ENCODE data around the gene PTK6.

Gene PTK6

DNA sequence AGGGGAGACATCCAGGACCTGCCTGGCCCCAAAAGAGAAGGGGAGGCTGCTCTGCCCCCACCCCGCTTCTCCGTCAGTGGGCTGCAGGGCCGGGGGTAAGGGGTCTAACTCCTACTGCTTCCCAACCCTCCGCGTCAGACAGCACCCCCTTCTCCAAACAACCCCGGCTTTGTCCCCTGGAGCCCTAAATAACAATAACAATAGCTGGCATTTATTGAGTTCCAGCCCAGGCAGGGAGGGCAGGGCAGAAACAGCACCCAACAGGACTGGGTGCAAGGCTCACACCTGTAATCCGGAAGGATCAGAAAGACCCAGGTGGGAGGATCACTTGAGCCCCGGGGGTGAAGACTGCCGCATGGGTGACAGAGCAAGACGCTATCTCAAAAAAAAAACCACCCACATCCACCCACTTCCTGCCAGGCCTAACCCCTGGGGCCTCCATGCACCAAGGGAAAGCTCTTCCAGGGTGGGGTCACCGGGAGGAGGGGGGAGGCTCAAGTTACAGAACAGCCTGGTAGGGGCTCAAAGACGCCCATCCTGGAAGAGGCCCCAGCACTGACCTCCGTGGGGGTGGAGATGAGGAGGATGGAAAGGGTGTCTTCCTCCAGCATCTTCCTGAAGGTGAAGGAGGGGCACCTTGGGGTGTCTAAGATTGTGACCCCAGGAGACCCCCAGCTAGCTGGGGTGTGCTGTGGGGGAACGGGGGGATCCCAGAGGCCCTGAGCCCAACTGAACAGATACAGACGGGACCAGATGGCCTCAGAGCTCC is 15.5 kb upstream of the PTK6 start (continued):
- TF ChIP-seq ZNF354C (tag by site-specific recombination; IDR thresholded peaks at IDR 0.05; ENCODE audit: borderline replicate concordance, low read depth) (no peak), ZNF23 (tag by site-specific recombination; IDR thresholded peaks at IDR 0.05; ENCODE audit: borderline replicate concordance) (no peak), ZNF707 (tag by site-specific recombination; IDR thresholded peaks at IDR 0.05) (no peak), ZNF341 (tag by site-specific recombination; IDR thresholded peaks at IDR 0.05; ENCODE audit: low read depth) (peak; percentile 99), ZNF155 (tag by site-specific recombination; IDR thresholded peaks at IDR 0.05) (no peak), ZNF37A (tag by site-specific recombination; IDR thresholded peaks at IDR 0.05) (no peak), ZNF561 (tag by site-specific recombination; IDR thresholded peaks at IDR 0.05; ENCODE audit: borderline replicate concordance) (no peak), ZEB2 (tag by site-specific recombination; IDR thresholded peaks at IDR 0.05) (0 out of 2 replicates have a peak, but pooled peaks have one; percentile 53), ZNF10 (tag by site-specific recombination; IDR thresholded peaks at IDR 0.05) (no peak), ZNF423 (tag by site-specific recombination; IDR thresholded peaks at IDR 0.05) (peak; percentile 56; the same call in 1 of the 2 replicates), ZNF544 (tag by site-specific recombination; IDR thresholded peaks at IDR 0.05) (no peak), ZNF585B (tag by site-specific recombination; IDR thresholded peaks at IDR 0.05) (no peak)
- TF ChIP-seq, protein P1, sequence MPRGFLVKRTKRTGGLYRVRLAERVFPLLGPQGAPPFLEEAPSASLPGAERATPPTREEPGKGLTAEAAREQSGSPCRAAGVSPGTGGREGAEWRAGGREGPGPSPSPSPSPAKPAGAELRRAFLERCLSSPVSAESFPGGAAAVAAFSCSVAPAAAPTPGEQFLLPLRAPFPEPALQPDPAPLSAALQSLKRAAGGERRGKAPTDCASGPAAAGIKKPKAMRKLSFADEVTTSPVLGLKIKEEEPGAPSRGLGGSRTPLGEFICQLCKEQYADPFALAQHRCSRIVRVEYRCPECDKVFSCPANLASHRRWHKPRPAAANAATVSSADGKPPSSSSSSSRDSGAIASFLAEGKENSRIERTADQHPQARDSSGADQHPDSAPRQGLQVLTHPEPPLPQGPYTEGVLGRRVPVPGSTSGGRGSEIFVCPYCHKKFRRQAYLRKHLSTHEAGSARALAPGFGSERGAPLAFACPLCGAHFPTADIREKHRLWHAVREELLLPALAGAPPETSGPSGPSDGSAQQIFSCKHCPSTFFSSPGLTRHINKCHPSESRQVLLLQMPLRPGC (tag by site-specific recombination; IDR thresholded peaks at IDR 0.05): no peak
- TF ChIP-seq, protein P2, sequence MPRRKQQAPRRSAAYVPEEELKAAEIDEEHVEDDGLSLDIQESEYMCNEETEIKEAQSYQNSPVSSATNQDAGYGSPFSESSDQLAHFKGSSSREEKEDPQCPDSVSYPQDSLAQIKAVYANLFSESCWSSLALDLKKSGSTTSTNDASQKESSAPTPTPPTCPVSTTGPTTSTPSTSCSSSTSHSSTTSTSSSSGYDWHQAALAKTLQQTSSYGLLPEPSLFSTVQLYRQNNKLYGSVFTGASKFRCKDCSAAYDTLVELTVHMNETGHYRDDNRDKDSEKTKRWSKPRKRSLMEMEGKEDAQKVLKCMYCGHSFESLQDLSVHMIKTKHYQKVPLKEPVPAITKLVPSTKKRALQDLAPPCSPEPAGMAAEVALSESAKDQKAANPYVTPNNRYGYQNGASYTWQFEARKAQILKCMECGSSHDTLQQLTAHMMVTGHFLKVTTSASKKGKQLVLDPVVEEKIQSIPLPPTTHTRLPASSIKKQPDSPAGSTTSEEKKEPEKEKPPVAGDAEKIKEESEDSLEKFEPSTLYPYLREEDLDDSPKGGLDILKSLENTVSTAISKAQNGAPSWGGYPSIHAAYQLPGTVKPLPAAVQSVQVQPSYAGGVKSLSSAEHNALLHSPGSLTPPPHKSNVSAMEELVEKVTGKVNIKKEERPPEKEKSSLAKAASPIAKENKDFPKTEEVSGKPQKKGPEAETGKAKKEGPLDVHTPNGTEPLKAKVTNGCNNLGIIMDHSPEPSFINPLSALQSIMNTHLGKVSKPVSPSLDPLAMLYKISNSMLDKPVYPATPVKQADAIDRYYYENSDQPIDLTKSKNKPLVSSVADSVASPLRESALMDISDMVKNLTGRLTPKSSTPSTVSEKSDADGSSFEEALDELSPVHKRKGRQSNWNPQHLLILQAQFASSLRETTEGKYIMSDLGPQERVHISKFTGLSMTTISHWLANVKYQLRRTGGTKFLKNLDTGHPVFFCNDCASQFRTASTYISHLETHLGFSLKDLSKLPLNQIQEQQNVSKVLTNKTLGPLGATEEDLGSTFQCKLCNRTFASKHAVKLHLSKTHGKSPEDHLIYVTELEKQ (tag by site-specific recombination; IDR thresholded peaks at IDR 0.05; ENCODE audit: borderline replicate concordance): no peak
- TF ChIP-seq, protein P3, sequence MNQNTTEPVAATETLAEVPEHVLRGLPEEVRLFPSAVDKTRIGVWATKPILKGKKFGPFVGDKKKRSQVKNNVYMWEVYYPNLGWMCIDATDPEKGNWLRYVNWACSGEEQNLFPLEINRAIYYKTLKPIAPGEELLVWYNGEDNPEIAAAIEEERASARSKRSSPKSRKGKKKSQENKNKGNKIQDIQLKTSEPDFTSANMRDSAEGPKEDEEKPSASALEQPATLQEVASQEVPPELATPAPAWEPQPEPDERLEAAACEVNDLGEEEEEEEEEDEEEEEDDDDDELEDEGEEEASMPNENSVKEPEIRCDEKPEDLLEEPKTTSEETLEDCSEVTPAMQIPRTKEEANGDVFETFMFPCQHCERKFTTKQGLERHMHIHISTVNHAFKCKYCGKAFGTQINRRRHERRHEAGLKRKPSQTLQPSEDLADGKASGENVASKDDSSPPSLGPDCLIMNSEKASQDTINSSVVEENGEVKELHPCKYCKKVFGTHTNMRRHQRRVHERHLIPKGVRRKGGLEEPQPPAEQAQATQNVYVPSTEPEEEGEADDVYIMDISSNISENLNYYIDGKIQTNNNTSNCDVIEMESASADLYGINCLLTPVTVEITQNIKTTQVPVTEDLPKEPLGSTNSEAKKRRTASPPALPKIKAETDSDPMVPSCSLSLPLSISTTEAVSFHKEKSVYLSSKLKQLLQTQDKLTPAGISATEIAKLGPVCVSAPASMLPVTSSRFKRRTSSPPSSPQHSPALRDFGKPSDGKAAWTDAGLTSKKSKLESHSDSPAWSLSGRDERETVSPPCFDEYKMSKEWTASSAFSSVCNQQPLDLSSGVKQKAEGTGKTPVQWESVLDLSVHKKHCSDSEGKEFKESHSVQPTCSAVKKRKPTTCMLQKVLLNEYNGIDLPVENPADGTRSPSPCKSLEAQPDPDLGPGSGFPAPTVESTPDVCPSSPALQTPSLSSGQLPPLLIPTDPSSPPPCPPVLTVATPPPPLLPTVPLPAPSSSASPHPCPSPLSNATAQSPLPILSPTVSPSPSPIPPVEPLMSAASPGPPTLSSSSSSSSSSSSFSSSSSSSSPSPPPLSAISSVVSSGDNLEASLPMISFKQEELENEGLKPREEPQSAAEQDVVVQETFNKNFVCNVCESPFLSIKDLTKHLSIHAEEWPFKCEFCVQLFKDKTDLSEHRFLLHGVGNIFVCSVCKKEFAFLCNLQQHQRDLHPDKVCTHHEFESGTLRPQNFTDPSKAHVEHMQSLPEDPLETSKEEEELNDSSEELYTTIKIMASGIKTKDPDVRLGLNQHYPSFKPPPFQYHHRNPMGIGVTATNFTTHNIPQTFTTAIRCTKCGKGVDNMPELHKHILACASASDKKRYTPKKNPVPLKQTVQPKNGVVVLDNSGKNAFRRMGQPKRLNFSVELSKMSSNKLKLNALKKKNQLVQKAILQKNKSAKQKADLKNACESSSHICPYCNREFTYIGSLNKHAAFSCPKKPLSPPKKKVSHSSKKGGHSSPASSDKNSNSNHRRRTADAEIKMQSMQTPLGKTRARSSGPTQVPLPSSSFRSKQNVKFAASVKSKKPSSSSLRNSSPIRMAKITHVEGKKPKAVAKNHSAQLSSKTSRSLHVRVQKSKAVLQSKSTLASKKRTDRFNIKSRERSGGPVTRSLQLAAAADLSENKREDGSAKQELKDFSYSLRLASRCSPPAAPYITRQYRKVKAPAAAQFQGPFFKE (tag by site-specific recombination; IDR thresholded peaks at IDR 0.05; ENCODE audit: borderline replicate concordance): no peak
- TF ChIP-seq, protein P4, sequence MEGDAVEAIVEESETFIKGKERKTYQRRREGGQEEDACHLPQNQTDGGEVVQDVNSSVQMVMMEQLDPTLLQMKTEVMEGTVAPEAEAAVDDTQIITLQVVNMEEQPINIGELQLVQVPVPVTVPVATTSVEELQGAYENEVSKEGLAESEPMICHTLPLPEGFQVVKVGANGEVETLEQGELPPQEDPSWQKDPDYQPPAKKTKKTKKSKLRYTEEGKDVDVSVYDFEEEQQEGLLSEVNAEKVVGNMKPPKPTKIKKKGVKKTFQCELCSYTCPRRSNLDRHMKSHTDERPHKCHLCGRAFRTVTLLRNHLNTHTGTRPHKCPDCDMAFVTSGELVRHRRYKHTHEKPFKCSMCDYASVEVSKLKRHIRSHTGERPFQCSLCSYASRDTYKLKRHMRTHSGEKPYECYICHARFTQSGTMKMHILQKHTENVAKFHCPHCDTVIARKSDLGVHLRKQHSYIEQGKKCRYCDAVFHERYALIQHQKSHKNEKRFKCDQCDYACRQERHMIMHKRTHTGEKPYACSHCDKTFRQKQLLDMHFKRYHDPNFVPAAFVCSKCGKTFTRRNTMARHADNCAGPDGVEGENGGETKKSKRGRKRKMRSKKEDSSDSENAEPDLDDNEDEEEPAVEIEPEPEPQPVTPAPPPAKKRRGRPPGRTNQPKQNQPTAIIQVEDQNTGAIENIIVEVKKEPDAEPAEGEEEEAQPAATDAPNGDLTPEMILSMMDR (tag by site-specific recombination; IDR thresholded peaks at IDR 0.05): no peak

Data from HEK293 (cell line).